GM18499 (cell line): ENCODE results near the gene OLFML2A.
"Not testable (repeated sequence)": the region's sequence is repeated elsewhere in the genome, so short reads cannot be mapped to it uniquely, and the experiment has no call there.

ENCODE experiments used
- ATAC-seq: cut with Tn5 transposase; IDR thresholded peaks from one replicate; pipeline ENCODE4 v1.9.1; 2021; ENCODE audit warnings: moderate number of reproducible peaks; ENCODE audit not compliant: insufficient read depth, unreplicated experiment

OLFML2A gene

DNA sequence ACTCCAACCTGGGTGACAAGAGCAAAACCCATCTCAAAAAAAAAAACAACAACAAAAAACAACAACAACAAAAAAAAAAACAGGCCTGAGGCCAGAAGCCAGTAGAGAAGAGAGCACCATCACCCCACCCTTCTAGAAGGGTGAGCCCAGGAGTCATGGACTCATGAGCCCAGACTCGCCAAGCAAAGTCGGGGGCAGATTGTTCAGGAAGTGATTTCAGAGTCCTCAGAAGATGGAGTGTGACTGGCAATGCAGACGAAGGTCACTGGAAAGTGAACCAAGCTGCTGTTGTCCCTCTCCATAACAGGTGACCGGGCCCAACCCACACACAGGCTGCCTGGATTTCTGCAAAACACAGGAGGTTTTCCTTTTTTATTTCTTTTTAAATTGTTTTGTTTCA, 67.4 kb downstream of the OLFML2A start:
- ATAC-seq, result no peak

DNA sequence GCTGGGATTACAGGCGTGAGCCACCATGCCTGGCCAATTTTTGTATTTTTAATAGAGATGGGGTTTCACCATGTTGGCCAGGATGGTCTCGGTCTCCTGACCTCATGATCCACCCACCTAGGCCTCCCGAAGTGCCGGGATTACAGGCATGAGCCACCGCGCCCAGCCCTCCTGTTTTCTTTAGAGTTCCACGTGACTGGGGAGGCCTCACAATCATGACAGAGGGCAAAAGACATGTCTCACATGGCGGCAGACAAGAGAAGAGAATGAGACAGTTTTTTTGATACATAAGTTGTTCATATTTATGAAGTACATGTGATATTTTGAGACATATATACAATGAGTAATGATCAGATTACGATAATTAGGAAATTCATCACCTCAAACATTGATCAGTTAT, 69.5 kb downstream of the OLFML2A start:
- not testable (repeated sequence) for ATAC-seq

DNA sequence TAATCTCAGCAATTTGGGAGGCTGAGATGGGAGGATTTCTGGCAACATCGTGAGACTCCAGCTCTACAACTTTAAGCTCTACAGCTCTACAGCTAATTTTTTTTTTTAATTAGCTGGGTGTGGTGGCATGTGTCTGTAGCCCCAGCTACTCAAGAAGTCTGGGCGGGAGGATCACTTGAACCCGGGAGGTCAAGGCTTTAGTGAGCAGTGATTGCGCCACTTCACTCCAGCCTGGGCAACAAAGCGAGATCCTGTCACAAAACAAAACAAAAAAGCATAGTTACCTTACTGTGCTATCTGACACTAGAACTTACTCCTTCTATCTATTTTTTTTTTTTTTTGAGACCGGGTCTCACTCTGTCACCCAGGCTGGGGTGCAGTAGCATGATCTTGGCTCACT, 70.0 kb downstream of the OLFML2A start:
- ATAC-seq, result no peak

DNA sequence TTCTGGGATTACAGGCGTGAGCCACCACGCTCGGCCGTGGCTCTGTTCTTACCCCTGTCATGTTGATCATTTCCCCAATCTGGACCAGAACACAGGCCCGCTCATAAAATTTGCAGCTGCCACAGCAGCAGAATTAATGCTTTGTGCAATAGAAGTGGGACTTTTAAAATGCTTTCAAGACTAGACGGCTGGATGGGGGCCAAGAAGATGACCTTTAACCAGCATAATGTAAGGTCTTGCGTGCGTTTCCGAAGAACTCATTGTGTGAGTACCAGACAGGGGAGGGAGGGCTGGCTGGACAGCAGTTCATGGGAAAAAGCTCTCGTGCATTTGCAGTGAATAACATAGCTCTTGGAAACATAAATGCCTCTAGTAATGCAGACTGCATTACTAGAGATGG, 72.9 kb downstream of the OLFML2A start:
- ATAC-seq, result no peak

DNA sequence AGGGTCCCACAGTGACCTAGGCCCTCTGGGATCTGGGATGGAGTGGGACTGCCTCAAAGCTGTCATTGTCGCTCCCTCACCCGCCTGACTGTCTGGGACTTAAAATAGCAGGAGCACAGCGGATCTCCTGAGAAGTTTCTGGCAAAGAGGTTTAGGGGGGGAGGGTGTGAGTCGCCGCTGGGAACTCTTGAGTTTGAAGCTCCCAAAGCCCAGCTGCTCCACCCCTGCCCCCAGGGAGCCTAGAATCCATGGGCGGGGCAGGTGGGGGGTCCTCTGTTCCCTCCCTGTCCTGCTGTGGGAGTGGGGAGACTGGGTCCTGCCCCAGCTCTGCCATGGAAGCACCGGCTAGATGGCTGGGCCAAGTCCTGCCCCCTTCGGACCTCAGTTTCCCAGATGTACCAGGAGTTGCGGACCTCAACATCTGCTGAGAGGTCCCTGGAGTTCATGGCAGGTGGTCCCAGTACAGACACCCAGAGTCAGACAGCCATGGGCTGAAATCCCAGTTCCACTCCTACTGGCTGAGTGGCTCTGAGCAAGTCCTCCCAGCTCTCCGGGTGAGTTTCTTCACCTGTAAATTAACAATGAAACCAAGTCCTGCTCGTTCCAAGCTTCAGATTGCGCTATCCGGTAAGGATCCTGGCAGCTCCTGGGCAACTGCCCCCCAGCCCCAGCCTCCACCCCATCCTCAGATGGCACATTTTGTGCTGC, 75.3 kb downstream of the OLFML2A start:
- ATAC-seq, result no peak

DNA sequence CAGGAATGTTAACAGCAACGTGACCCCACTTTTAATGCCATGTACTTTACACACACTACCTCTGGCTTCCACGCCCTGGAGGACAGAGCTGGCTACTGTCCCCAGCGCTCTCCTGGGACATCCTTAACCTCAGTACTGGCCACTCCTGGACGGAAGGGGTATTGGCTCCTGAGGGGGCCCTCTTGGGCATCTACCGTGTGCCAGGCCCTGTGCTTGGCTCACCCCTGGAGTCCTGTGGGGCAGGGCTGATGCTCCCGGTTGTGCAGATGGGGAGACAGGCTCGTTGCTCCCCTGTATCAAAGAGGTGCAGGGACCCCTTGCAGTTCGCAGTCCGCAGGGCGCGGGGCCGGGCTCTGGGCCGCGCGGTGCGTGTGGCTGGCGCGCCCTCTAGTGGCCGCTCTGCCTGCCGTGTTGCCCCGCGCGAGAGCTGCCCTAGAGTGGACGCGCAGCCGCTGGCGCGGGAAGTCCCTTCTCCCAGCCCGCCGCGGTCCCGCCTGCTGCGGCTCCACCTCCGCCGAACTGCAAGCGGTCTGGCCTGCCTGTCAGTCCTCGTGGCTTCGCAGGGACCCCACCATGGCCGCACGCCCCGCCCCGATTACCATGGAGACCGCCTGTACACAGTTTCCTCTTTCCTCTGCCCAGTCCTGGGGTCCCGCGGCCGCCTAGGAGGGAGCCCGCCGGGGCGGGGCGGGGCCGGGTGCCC, 76.0 kb downstream of the OLFML2A start, which contains the start of gene WDR38:
TSS of gene WDR38 (plus strand) at position 632 of the 703 bp plus-strand sequence. CDS start 72 bp downstream, outside the sequence.
- no peak for ATAC-seq

DNA sequence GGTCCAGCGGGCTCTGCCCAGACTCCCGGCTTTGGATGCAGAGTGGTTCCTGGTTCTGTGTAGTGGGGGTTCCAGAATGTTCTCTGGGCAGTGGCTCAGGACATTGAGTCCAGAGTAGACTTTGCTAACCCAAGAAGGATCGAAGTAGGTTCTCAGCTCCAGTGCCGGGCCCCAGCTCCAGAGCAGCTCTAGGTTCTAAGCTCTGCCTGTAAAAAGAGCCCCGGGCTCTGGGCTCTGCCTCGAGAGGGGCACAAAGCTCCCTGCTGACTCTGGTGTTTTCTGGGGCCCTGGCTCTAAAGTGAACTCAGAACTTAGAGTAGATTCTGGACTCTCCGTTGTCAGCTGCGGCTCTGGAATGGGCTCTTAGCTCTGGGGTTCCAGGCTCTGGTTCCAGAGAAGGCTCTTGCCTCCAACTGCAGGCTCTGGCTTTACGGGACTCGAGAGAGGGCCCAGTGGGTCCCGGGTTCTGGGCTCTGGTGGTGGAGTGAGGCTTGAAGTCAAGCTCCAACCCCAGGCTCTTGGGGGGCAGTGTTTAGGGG, 76.7 kb downstream of the OLFML2A start:
- no peak for ATAC-seq

DNA sequence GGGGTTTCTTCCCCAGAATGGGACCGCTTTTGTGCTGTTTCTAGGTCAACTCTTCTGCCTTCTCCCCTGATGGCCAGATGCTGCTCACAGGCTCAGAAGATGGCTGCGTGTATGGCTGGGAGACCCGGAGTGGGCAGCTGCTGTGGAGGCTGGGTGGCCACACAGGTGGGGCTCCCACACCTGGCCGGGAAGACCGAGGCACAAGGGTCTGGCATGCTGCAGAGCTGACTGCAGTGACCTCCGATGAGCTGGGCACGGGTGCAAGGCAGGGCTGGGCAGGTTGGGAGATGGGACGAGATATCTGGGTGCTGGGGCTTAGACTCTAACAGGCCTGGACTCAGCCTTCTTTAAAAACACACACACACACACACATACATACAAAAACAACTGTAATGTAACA, 77.2 kb downstream of the OLFML2A start:
- ATAC-seq, result no peak

DNA sequence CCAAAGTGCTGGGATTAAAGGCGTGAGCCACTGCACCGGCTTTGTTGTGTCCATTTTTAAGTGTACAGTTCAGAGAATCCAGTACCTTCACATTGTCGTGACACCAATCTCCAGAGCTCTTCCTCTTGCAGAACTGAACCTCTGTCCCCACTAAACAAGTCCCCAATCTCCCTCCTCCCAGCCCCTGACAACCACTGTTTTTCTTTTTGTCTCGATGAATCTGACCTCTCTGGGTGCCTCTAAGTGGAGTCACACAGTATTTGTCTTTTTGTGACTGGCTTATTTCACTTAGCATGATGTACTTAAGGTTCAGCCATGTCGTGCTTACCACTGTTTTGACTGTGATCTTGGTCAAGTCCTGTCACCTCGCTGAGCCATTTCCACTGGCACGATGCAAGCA, 77.9 kb downstream of the OLFML2A start:
- no peak for ATAC-seq

DNA sequence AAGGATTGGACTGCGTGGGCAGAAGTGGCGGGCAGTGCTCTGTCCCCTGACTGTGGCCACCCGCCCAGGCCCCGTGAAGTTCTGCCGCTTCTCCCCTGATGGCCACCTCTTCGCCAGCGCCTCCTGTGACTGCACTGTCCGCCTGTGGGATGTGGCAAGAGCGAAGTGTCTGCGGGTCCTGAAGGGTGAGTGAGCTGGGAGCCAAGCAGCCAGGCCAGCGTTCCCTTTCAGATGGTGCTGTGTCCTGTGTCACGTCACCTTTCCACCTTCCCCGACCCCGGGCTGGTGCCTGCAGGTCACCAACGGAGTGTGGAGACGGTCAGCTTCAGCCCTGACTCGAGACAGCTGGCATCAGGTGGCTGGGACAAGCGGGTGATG, 78.6 kb downstream of the OLFML2A start:
- ATAC-seq, result no peak

DNA sequence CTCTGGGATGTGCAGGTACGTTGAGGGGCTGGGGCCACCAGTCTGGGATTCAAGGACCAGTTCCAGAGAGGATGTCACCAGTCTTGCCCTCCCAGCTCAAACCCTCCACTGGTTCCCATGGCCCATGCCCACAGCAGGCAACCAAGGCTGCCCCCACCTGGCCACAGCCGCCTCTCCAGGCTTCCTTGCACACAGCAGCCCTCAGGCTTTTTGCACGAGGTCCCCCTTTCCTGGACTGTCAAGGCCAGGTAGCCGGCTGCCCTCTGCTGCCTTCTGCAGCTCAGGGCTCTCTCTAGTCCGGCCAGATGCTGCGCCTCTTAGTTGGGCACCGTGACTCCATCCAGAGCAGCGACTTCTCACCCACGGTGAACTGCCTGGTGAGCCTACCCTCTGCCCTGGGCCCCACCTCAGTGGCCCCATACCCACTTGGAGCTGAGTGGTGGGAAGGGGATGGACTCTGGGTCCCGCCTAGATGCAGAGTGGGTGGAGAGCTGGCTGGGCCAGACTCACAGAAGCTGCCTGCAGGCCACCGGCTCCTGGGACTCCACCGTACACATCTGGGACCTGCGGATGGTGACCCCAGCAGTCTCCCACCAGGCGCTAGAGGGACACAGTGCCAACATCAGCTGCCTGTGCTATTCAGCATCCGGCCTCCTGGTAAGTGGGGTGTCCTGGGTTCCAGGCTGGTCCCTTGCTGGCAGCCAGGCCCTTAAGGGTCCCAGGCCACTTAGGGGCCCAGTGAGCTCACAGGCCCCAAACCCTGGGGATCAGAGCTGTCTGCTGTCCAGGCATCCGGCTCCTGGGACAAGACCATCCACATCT, 79.2 kb downstream of the OLFML2A start:
- no peak for ATAC-seq

DNA sequence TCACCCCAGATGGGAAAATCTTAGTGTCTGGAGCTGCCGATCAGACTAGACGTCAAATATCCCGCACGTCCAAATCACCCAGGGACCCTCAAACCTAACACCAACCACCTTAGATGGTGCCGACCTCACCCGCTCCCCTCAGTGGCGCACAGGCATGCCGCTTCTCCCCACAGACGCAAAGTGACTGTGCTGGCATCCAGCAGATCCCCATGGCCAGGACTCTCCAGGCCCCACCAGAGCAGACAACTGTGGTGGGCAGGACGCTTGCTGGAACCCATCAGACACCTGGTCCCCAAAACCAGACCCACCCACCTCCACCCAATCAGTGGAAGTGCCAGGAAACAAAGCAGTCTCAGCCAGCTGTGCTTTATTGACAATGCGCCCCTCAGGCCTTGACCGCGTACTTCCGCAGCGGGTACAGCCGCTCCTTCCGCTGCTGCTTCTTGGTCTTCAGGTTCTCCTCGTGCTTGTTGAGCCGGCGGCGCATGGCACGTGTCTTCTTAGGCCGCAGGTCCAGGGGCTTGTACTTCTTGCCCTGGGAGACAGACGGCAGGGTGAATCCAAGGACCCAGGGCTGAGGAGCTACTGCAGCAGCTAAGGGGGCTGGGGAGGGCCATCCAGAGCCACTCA, 80.7 kb downstream of the OLFML2A start:
- no peak for ATAC-seq

DNA sequence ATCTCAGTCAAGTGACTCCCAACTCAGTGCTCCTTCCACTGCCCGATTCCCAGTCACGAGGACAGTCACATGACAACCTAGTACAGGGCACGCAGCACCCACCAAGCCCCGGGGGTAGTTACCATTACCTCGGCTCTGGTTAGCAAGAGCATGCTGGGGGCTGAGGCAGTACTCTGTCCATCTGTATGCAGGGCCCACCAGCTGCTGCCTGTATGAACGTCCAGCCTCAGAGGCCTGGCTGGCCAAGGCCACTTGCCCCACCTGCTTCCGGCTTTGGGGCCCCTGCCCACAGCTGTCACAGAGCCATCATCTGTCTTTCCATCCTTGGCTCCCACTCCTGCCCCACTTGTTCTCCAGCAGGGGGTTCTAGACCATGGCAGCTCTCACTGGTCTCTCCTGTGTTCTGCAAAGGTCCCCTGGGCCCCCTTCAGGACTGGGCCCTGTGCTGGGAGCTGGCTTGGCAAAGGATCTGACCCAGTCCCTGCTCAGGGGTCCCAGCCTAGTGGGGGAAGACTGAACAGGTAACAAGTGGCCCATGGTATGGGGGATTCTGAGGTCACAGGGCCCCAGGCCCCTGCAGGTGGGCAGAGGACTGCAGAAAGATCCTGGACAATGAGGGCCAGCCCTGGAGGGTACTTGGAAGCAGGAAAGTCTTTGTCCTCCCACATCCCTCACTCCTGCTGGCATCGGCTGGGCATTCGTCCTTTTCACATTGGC, 81.6 kb downstream of the OLFML2A start:
- ATAC-seq, result no peak

DNA sequence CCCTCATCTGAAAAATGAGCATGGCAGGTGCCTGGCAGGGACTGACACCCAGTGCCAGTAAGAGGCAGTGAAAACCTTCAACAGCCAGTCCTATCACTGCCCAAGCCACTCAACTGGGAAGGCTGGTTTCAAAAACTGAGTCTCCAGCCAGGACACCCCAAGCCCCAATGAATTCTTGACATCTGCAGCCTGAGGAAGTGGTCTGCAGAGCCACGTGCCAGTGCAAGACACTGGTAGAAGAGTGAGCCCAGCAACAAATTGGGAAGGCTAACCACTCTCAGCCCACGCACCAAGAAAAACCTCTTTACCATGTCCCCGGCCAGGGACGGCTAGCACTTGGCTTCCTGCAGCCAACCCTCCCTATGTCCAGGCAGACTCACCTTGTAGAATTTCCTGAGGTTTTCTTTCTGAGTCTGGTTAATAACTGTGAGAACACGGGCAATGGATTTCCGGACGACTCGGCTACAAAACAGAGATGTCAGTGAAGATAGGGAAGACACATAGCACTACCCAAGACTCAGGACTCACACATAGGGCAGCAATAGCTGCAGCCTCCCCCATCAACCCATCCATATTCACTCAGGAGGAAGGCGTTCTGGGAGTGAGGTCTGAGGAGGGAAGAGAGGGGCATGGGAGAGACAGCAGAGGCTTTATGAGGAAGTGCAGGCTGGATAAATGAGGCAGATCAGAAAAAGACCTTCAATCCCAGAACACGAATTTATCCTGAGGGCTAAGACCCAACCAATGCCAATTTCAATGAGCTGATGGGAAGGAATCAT, 83.1 kb downstream of the OLFML2A start:
- ATAC-seq, result no peak

DNA sequence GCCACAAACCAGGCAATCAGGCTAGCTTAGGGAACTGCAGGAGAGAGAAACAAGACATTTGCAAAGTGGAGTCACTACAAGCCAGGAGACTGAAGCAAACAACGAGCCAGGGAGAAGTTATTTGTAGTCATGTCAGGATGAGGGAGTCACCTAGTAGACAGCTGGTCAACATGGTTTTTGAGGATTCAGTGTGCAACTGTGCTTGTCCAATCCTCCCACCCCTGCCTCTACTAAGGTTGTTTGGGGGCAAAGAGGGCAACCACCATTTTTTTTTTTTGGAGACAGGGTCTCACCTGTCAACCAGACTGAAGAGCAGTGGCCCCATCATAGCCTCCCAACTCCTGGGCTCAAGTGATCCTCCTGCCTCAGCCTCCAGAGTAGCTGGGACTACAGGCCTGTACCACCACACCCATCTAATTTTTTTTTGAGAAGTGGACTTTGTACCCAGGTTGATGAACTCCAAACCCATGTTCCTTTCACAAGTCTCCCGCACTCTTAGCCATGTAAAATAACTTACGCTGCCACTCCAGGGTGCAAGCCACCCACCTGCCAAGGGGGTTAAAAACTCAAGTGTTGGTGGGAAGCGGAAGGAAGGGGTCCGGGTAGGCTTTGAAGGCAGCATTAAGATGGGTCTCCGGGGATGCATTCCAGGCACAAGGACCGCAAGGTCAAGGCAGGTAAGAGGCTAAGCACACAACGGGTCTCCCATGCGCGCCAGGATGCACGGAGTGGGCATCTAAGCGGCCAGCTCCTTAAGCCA, 83.8 kb downstream of the OLFML2A start:
- no peak for ATAC-seq

DNA sequence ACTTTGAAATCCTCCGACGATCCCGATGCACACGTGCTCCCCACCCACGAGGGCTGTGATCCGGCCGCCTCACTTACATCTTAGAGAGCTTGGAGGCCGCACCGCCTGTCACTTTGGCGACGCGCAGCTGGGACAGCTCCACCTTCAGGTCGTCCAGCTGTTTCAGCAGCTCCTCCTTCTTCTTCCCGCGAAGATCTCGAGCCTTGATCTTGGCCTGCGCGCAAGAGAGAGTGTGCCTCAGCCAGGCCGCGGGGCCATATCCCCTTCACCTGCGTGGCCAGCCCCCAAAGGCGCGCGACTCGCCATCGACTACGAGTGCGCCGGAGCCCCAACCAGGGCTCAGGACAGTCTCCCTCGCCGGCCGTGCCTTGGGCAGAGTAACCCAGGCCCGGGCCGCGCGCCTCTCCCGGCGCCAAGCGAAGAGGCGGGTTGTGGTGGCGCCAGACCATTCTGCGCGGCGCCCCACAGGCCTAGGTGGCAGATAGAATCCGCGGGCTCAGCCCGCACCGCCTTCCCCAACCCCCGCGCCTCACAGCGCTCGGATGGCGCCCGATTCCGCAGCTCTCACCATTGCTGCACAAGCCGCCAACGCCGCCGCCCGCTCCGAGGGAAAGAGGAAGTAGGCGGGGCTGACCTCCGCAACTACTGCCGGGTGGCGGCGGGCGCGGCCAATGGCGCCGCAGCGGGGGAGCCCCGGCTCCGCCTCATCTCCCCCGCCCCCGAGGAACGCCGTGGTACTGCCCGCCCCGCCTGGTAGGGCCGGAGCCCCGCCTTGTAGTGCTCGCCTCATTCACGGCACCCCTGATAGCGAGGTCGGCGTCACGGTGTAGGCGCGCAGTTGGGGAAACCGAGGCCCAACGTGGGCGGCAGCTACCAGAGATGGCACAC, 84.7 kb downstream of the OLFML2A start, which contains the start of the genes ARPC5L and RPL35:
TSS of gene ARPC5L (plus strand) at position 789 of the 888 bp plus-strand sequence. CDS start 7,161 bp downstream, outside the sequence.
TSS of gene RPL35 (minus strand) at position 616 of the 888 bp plus-strand sequence. CDS start at position 571, 45 bp downstream.
- no peak for ATAC-seq

DNA sequence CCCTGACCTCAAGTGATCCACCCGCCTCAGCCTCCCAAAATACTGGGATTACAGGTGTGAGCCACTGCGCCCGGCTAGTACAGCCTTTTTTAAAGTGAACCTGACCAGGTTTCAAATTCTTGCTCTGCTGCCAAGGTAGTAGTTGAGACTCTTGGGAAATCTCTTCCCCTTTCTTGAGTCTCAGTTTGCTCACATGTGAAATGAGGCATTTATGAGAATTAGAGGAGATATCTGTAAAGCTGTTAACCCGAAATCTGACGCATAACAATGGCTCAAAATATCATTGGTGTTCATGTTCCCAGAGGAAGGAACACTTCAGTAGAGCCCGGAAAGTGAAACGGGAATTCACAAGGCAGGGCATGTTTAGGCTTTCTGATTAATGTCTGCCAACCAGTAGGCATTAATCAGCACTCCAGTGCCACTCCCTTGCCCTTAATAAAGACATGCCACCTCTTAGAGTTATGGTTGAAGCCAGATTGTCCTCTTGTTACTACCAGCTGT, 86.5 kb downstream of the OLFML2A start:
- no peak for ATAC-seq
